Measurements from ENCODE around the gene GALNT9.
A peak's percentile ranks its signal among the peaks of the same experiment; 100 is the strongest.

The GALNT9 gene

GRCh38 chr12:132292328-132293319, 36.8 kb downstream of the GALNT9 start:
- DNase-seq (ENCODE audit: low read depth): no peak

- DNase-seq (ENCODE audit: low read depth): no peak
Measured at GRCh38 chr12:132291402-132292175, 37.8 kb downstream of the GALNT9 start.

- DNase-seq (ENCODE audit: low read depth): no peak
Measured at GRCh38 chr12:132290203-132290540, 39.2 kb downstream of the GALNT9 start.

- no peak for DNase-seq (ENCODE audit: low read depth)
Measured at GRCh38 chr12:132289356-132290202, 39.8 kb downstream of the GALNT9 start.

- no peak for DNase-seq (ENCODE audit: low read depth)
Measured at GRCh38 chr12:132288516-132289215, 40.7 kb downstream of the GALNT9 start.

- no peak for DNase-seq (ENCODE audit: low read depth)
Measured at GRCh38 chr12:132287391-132288238, 41.8 kb downstream of the GALNT9 start.

GRCh38 chr12:132286912-132287311, 42.5 kb downstream of the GALNT9 start:
- DNase-seq (ENCODE audit: low read depth): no peak

GRCh38 chr12:132285991-132286681, 43.3 kb downstream of the GALNT9 start:
- no peak for DNase-seq (ENCODE audit: low read depth)

GRCh38 chr12:132284827-132285741, 44.3 kb downstream of the GALNT9 start:
- DNase-seq (ENCODE audit: low read depth): peak; percentile 2

GRCh38 chr12:132284071-132284826, 45.1 kb downstream of the GALNT9 start:
- DNase-seq (ENCODE audit: low read depth): no peak

- DNase-seq (ENCODE audit: low read depth): no peak
Measured at GRCh38 chr12:132282950-132283771, 46.2 kb downstream of the GALNT9 start.

GRCh38 chr12:132282031-132282949, 47.1 kb downstream of the GALNT9 start:
- no peak for DNase-seq (ENCODE audit: low read depth)

- no peak for DNase-seq (ENCODE audit: low read depth)
Measured at GRCh38 chr12:132281038-132281437, 48.4 kb downstream of the GALNT9 start.

GRCh38 chr12:132280406-132280805, 49.0 kb downstream of the GALNT9 start:
- DNase-seq (ENCODE audit: low read depth): no peak

GRCh38 chr12:132279930-132280329, 49.5 kb downstream of the GALNT9 start:
- DNase-seq (ENCODE audit: low read depth): no peak

All from HS-5 (cell line).